Middle frontal gyrus (tissue), 1 donor: ENCODE data around the gene ERN2.

Source experiments
- DNase-seq: peaks from one replicate; pipeline ENCODE4 v3.0.0-alpha.2; 2015; ENCODE audit warnings: low spot score; ENCODE audit errors: extremely low spot score

ERN2 gene

GRCh38 chr16:23640931-23641765 lies 71.9 kb downstream of the ERN2 start, which contains the start of the genes DCTN5 and PALB2:
Gene DCTN5 (plus strand): TSS chr16:23641466. CDS start chr16:23641543, 77 bp downstream.
Gene PALB2 (minus strand): TSS chr16:23641310. CDS start chr16:23641157, 153 bp downstream.
- peak; percentile 92 for DNase-seq

GRCh38 chr16:23640615-23640930 lies 72.4 kb downstream of the ERN2 start:
- no peak for DNase-seq
